NCI-H446 (cell line): Measurements from ENCODE around the gene MYH6.
"Not testable (repeated sequence)": the region's sequence is repeated elsewhere in the genome, so short reads cannot be mapped to it uniquely, and the experiment has no call there.

Experiments used
- DNase-seq, 2 experiments: peaks; one replicate each; lab custom pipeline; 2025; lab: John Stamatoyannopoulos, UW

MYH6 gene

GRCh38 chr14:23392613-23393012 lies 15.5 kb downstream of the MYH6 start:
- DNase-seq, result no peak

GRCh38 chr14:23389871-23390270 lies 18.2 kb downstream of the MYH6 start:
- DNase-seq, result not testable (repeated sequence)

- DNase-seq, result no peak
Measured at GRCh38 chr14:23389396-23389795, 18.7 kb downstream of the MYH6 start.

GRCh38 chr14:23388996-23389395 lies 19.1 kb downstream of the MYH6 start:
- no peak for DNase-seq

- DNase-seq, result no peak
Measured at GRCh38 chr14:23387916-23388882, 19.9 kb downstream of the MYH6 start.

- DNase-seq, result no peak
Measured at GRCh38 chr14:23386999-23387398, 21.1 kb downstream of the MYH6 start.

GRCh38 chr14:23386266-23386657 lies 21.8 kb downstream of the MYH6 start:
- DNase-seq, result not testable (repeated sequence)

GRCh38 chr14:23385642-23386265 lies 22.3 kb downstream of the MYH6 start:
- DNase-seq, result no peak

- DNase-seq, result no peak
Measured at GRCh38 chr14:23385244-23385641, 22.8 kb downstream of the MYH6 start.

- DNase-seq, result no peak
Measured at GRCh38 chr14:23384364-23385080, 23.6 kb downstream of the MYH6 start.

- DNase-seq, result no peak
Measured at GRCh38 chr14:23382731-23383440, 25.2 kb downstream of the MYH6 start.

GRCh38 chr14:23382276-23382675 lies 25.8 kb downstream of the MYH6 start:
- DNase-seq, result no peak

GRCh38 chr14:23381871-23382270 lies 26.2 kb downstream of the MYH6 start:
- DNase-seq, result no peak

- no peak for DNase-seq
Measured at GRCh38 chr14:23380976-23381375, 27.1 kb downstream of the MYH6 start.

- no peak for DNase-seq
Measured at GRCh38 chr14:23380197-23380914, 27.7 kb downstream of the MYH6 start.

- peak; percentile 4 to 41 for DNase-seq
Measured at GRCh38 chr14:23379366-23380196, 28.5 kb downstream of the MYH6 start.

- DNase-seq, result no peak
Measured at GRCh38 chr14:23378612-23379220, 29.4 kb downstream of the MYH6 start.

GRCh38 chr14:23377573-23378563 lies 30.2 kb downstream of the MYH6 start:
- no peak for DNase-seq

- DNase-seq, result no peak
Measured at GRCh38 chr14:23377198-23377550, 30.9 kb downstream of the MYH6 start.
